Measurements from ENCODE around the gene ARHGAP42. TPM values are rescaled to one million over a fixed set of nuclear protein-coding genes. Genes with fewer than 3 reads are reported as not detected.

ARHGAP42 gene
- total RNA-seq, 2 experiments from 2014 or later = 0.50 to 0.92 TPM

DNA sequence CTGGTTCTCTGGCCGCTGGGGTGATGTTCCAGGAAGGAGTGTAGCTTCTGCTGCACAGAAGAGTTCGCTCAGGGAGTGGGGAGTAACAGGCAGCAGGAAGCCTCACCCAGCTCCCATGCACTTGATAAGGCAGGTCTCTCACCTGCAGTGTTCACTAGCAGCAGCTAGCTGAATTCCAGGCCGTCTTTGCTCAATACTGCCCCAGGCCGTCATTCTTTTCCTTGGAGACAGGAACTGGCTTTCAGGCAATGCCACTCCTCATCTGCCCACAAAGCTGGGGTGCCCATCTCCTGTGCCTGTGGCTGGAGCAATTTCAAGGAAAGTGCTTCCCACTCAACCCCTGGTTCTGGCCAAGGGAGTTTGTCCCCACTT lies 66.1 kb downstream of the ARHGAP42 start:
- Mint-ChIP-seq H3K27ac (no peak overlapping the region), H3K4me1 (ENCODE audit: low read depth) (no peaks in the 10 kb centered on the region), H3K9me3 (ENCODE audit: insufficient read depth) (peaks cover 8% of the 10 kb centered on the region), H3K4me3 (no peak overlapping the region), H3K36me3 (ENCODE audit: low read depth) (no peaks in the 10 kb centered on the region), H3K27me3 (ENCODE audit: low read depth) (no peaks in the 10 kb centered on the region)
- no peak for ATAC-seq
- CTCF ChIA-PET = no interaction called here
- DNase-seq = no peak
- POLR2A ChIA-PET = no interaction called here

DNA sequence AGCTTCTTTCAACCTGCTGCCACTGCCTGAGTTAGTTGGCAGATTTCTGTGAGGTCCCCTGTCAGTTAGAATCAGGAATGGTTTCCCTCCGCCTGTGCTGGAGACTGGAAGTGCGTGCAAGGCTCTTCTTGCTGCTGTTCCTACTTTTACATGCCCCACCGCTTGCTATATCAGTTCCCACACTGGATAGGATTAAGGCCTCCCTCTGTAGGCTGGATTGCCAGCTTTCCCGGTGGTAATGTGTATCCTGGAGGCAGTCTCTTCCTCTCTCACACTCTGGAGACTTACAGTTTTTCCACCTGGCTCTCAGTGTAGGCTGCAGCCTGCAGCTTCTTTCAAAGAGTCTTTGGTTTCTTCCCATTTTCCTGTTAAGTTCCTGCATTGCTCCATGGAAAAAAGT lies 66.5 kb downstream of the ARHGAP42 start:
- CTCF ChIA-PET = no interaction called here
- no peak overlapping the region for H3K4me3 Mint-ChIP-seq
- peaks cover 8% of the 10 kb centered on the region for H3K9me3 Mint-ChIP-seq (ENCODE audit: insufficient read depth)
- no peak for DNase-seq
- no peak overlapping the region for H3K27ac Mint-ChIP-seq
- H3K27me3 Mint-ChIP-seq (ENCODE audit: low read depth) = no peaks in the 10 kb centered on the region
- POLR2A ChIA-PET = no interaction called here
- ATAC-seq = no peak
- H3K36me3 Mint-ChIP-seq (ENCODE audit: low read depth) = no peaks in the 10 kb centered on the region
- H3K4me1 Mint-ChIP-seq (ENCODE audit: low read depth) = no peaks in the 10 kb centered on the region

DNA sequence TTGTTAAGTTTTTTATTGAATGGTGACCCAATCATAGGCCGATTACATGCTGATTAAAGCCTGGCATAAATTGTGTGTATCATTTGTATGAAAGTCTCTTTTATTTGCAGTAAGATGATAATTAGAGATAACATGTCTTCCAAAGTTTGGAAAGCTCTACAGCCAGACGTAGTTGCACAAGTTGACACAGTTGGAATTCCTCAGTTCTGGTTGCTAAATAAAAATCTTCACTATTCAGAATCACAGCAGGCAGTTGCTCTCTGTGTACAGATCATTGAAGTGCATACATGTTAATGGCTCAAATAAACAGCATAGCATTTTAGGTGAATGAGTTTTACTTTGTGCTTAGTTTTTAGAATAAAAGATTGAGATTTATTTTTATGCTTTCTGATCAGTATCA lies 69.5 kb downstream of the ARHGAP42 start:
- ChIA-PET POLR2A (no interaction called here), CTCF (no interaction called here)
- no peak for ATAC-seq
- H3K27ac Mint-ChIP-seq = no peak overlapping the region
- no peak for DNase-seq
- no peaks in the 10 kb centered on the region for H3K27me3 Mint-ChIP-seq (ENCODE audit: low read depth)
- H3K4me1 Mint-ChIP-seq (ENCODE audit: low read depth) = no peaks in the 10 kb centered on the region
- H3K4me3 Mint-ChIP-seq = no peak overlapping the region
- no peaks in the 10 kb centered on the region for H3K36me3 Mint-ChIP-seq (ENCODE audit: low read depth)
- H3K9me3 Mint-ChIP-seq (ENCODE audit: insufficient read depth) = no peaks in the 10 kb centered on the region

DNA sequence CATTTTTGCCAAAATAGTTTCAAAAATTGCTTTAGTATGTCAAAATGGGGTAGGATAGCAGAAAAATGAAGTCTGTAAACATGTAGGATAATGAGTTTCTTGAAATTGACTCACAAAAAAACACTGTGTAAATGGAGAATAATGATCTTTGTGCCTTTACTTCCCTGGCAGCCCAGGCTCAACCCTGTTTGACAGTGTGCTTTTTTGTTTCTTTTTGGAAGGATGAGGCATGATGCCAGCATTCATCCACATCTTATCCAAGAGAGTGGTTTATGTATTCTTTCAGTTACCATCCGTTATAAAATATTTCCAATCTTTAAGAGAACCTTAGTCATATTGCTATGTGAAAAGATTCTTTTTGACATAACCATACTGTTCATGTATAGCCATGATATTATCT lies 70.6 kb downstream of the ARHGAP42 start:
- Mint-ChIP-seq H3K27ac (no peak overlapping the region), H3K27me3 (ENCODE audit: low read depth) (no peaks in the 10 kb centered on the region), H3K36me3 (ENCODE audit: low read depth) (no peaks in the 10 kb centered on the region), H3K4me1 (ENCODE audit: low read depth) (no peaks in the 10 kb centered on the region), H3K4me3 (no peak overlapping the region), H3K9me3 (ENCODE audit: insufficient read depth) (no peaks in the 10 kb centered on the region)
- CTCF ChIA-PET = no interaction called here
- ATAC-seq = no peak
- POLR2A ChIA-PET = no interaction called here
- DNase-seq = no peak

DNA sequence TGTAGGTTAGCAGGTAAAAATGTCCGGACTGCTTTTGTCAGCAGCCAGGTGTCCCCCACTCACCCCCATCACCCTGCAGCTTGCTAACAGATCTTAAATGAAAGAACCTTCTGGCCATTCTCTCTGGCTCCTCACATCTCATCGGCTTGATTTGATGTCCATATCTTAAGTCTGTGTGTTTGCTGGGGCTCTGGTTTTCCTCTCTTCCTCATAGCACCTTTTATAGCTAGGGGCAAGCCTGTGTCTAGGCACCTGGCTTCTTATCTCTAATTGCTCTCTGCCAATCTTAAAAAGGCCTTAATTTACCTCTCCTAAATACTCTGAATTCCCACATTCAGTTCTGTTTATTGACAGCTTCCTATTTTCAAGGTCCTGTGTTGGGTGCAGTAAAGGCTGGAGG lies 72.0 kb downstream of the ARHGAP42 start:
- no peaks in the 10 kb centered on the region for H3K27me3 Mint-ChIP-seq (ENCODE audit: low read depth)
- ATAC-seq = no peak
- H3K4me3 Mint-ChIP-seq = no peak overlapping the region
- ChIA-PET POLR2A (no interaction called here), CTCF (no interaction called here)
- no peaks in the 10 kb centered on the region for H3K9me3 Mint-ChIP-seq (ENCODE audit: insufficient read depth)
- no peak overlapping the region for H3K27ac Mint-ChIP-seq
- no peaks in the 10 kb centered on the region for H3K36me3 Mint-ChIP-seq (ENCODE audit: low read depth)
- H3K4me1 Mint-ChIP-seq (ENCODE audit: low read depth) = no peaks in the 10 kb centered on the region
- DNase-seq = no peak

DNA sequence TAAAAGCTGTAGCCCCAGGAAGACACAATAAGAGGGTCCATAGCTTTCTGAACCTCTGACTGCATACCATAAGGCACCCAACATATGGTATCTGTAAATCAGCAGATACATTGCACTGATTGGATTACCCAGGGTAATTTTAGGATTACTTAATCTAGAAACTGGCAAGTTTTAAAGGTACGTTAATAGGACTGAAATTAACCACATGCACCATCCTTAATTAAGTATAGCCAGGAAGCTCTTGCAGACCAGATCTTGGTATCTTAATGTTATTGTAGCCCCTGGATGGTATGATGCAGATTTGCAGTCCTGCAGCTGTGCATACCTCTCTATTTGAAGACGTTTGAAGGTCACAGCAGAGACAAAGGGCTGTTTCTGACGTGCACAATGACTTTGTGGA lies 72.8 kb downstream of the ARHGAP42 start:
- Mint-ChIP-seq H3K36me3 (ENCODE audit: low read depth) (no peaks in the 10 kb centered on the region), H3K4me3 (no peak overlapping the region), H3K4me1 (ENCODE audit: low read depth) (no peaks in the 10 kb centered on the region), H3K27ac (no peak overlapping the region), H3K27me3 (ENCODE audit: low read depth) (no peaks in the 10 kb centered on the region), H3K9me3 (ENCODE audit: insufficient read depth) (no peaks in the 10 kb centered on the region)
- ATAC-seq (no peak), DNase-seq (no peak)
- CTCF ChIA-PET = no interaction called here
- POLR2A ChIA-PET = no interaction called here

DNA sequence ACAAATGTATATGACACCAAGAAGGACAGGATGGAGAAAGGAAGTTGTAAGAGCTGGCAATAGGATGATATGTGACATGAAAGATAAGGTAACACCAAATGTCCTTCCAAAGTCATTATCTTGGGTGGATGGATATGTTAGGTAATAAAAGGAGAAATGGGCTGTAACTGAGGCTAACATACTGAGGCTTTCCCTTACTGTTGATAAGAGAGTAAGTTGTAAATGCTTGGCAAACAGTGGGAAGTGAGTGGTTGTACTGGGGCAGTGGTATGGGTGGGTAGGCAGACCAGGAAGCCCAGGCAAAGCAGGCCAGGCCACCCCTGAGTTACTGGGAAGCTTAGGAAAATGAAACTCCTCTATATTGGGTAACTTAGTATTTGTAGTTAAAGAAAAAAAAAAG lies 73.7 kb downstream of the ARHGAP42 start:
- Mint-ChIP-seq H3K27ac (no peak overlapping the region), H3K9me3 (ENCODE audit: insufficient read depth) (no peaks in the 10 kb centered on the region), H3K4me3 (no peak overlapping the region), H3K36me3 (ENCODE audit: low read depth) (no peaks in the 10 kb centered on the region), H3K4me1 (ENCODE audit: low read depth) (no peaks in the 10 kb centered on the region), H3K27me3 (ENCODE audit: low read depth) (no peaks in the 10 kb centered on the region)
- DNase-seq (no peak), ATAC-seq (no peak)
- POLR2A ChIA-PET = no interaction called here
- CTCF ChIA-PET = no interaction called here

DNA sequence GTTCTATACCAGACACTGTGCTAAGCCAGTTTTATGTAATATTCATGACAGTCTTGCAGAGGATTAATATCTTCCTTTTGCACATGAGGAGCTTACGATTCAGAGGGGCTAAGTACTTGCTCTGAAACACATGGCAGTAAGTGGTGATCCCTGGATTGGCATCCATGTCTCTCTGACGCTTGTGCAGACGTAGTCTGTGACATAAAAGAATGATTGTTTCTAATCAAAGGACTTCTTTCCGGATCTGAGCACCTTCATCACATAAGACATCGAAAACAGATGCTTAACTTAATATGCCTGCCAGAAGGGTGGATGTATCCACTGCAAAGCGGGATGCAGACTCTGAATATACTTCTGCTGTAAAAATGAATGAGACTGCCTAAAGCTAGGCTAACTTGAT lies 74.8 kb downstream of the ARHGAP42 start:
- H3K36me3 Mint-ChIP-seq (ENCODE audit: low read depth) = no peaks in the 10 kb centered on the region

DNA sequence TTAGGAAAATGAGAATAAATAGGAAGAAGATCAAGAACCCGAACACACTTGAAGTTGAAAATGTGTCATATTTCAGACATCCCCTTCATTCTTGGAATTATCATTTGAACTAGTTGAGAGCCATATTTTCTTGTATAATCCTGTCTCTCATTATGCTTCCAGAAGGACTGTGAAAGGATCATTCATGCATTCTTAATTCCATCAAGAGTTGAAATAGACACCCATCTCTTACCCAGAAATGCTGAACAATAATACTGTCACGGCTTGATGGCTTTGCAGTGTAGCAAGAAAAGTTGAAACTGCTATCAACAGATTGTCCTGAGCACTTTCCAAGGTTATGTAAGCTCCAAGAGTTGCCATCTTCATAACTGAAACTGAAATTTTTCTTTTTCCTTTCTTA lies 79.7 kb downstream of the ARHGAP42 start:
- Mint-ChIP-seq H3K27ac (no peak overlapping the region), H3K27me3 (ENCODE audit: low read depth) (no peaks in the 10 kb centered on the region), H3K4me3 (no peak overlapping the region), H3K9me3 (ENCODE audit: insufficient read depth) (no peaks in the 10 kb centered on the region), H3K4me1 (ENCODE audit: low read depth) (no peaks in the 10 kb centered on the region), H3K36me3 (ENCODE audit: low read depth) (no peaks in the 10 kb centered on the region)
- ChIA-PET POLR2A (no interaction called here), CTCF (no interaction called here)
- no peak for DNase-seq
- ATAC-seq = no peak

More for the DNA sequence above, 74.8 kb downstream of the ARHGAP42 start:
- ChIA-PET POLR2A (no interaction called here), CTCF (no interaction called here)
- H3K4me1 Mint-ChIP-seq (ENCODE audit: low read depth) = no peaks in the 10 kb centered on the region
- DNase-seq = no peak
- H3K27me3 Mint-ChIP-seq (ENCODE audit: low read depth) = no peaks in the 10 kb centered on the region
- no peak for ATAC-seq
- no peaks in the 10 kb centered on the region for H3K9me3 Mint-ChIP-seq (ENCODE audit: insufficient read depth)
- no peak overlapping the region for H3K27ac Mint-ChIP-seq
- H3K4me3 Mint-ChIP-seq = no peak overlapping the region

DNA sequence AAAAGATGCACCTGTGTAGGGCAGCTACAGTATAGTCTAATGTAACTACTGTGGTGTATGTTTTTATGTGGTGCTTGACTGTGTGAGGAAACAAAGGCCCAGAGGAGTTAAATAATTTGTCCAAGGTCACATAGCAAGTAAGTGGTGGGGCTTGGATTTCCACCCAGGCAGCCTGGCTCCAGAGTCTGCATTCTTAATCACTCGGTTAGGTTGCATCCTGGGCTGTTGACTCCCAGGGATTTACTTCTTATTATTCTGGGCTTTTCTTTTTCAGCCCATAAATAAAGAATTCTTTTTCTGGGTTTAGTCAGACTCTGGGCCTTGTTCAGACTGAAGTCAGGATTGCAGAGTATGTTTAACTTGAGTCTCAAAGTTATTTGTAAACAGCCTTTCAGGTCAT lies 82.1 kb downstream of the ARHGAP42 start:
- no peaks in the 10 kb centered on the region for H3K27me3 Mint-ChIP-seq (ENCODE audit: low read depth)
- no peak overlapping the region for H3K4me3 Mint-ChIP-seq
- ATAC-seq = no peak
- no peaks in the 10 kb centered on the region for H3K9me3 Mint-ChIP-seq (ENCODE audit: insufficient read depth)
- DNase-seq = no peak
- CTCF ChIA-PET = no interaction called here
- POLR2A ChIA-PET = no interaction called here
- no peak overlapping the region for H3K27ac Mint-ChIP-seq
- H3K36me3 Mint-ChIP-seq (ENCODE audit: low read depth) = no peaks in the 10 kb centered on the region
- H3K4me1 Mint-ChIP-seq (ENCODE audit: low read depth) = no peaks in the 10 kb centered on the region

DNA sequence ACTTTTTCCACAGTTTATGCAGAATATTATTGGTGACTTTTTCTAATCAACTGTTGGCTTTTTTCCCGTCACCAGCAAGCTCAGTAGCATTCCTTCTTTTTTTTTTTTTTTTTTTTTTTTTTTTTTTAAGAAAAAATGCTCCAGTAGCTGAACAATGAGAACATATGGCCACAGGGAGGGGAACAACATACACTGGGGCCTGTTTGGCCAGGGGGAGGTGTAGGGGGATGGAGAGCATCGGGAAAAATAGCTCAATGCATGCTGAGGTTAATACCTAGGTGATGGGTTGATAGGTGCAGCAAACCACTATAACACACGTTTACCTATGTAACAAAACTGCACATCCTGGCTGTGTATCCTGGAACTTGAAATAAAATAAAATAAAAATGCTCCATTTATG lies 82.5 kb downstream of the ARHGAP42 start:
- ATAC-seq (no peak), DNase-seq (no peak)
- POLR2A ChIA-PET = no interaction called here
- H3K27me3 Mint-ChIP-seq (ENCODE audit: low read depth) = no peaks in the 10 kb centered on the region
- H3K9me3 Mint-ChIP-seq (ENCODE audit: insufficient read depth) = no peaks in the 10 kb centered on the region
- H3K36me3 Mint-ChIP-seq (ENCODE audit: low read depth) = no peaks in the 10 kb centered on the region
- H3K27ac Mint-ChIP-seq = no peak overlapping the region
- no peaks in the 10 kb centered on the region for H3K4me1 Mint-ChIP-seq (ENCODE audit: low read depth)
- H3K4me3 Mint-ChIP-seq = no peak overlapping the region
- CTCF ChIA-PET = no interaction called here

DNA sequence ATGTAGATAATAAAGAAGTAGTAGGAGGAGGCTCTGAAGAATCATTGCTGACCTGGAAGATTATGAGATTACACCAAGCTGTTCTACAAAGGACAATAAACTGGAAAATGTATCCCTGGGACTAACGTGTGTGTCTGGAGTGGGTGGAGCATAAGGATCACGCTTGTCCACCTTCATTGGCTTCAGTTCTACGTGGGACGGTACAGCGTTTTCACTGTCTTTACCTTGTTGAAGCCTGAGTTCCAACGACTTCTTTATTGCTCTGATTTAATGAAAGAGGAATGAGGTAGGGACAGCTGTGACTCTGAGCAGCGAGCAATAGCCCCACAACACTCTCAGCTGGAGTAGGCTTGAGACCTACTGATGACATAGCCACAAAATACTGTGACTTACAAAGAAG lies 87.0 kb downstream of the ARHGAP42 start:
- Mint-ChIP-seq H3K9me3 (ENCODE audit: insufficient read depth) (no peaks in the 10 kb centered on the region), H3K36me3 (ENCODE audit: low read depth) (no peaks in the 10 kb centered on the region), H3K27me3 (ENCODE audit: low read depth) (no peaks in the 10 kb centered on the region), H3K4me1 (ENCODE audit: low read depth) (no peaks in the 10 kb centered on the region), H3K27ac (no peak overlapping the region), H3K4me3 (no peak overlapping the region)
- ATAC-seq (no peak), DNase-seq (no peak)
- ChIA-PET POLR2A (no interaction called here), CTCF (no interaction called here)

DNA sequence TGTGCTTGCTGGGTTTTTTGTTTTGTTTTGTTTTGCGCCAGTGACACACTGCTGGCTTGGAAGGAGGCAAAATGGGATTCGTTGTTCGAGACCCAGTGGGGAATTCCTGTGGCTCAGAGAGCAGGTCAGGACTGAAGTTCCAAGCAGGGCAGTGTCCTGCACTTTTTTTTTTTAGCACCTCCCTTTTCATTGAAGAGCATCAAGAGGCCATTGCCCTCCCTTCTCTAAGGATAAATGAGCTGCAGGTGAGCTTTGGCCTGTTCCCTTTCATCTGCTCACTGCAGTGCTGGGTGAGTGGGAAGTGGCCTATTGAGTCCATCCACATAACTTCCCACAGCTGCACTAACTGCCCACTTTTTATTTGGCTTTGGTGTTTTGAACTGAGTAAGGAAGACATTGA lies 87.8 kb downstream of the ARHGAP42 start:
- DNase-seq = no peak
- H3K9me3 Mint-ChIP-seq (ENCODE audit: insufficient read depth) = no peaks in the 10 kb centered on the region
- POLR2A ChIA-PET = no interaction called here
- CTCF ChIA-PET = no interaction called here
- no peak overlapping the region for H3K27ac Mint-ChIP-seq
- H3K27me3 Mint-ChIP-seq (ENCODE audit: low read depth) = no peaks in the 10 kb centered on the region
- no peaks in the 10 kb centered on the region for H3K4me1 Mint-ChIP-seq (ENCODE audit: low read depth)
- H3K4me3 Mint-ChIP-seq = no peak overlapping the region
- no peaks in the 10 kb centered on the region for H3K36me3 Mint-ChIP-seq (ENCODE audit: low read depth)
- no peak for ATAC-seq

Measured in activated CD8-positive, alpha-beta T cell treated with anti-CD3 and anti-CD28 coated beads, Interleukin-2, amount 10 ng/mL, durations not matched to agents 7 days and 5 days (primary cell).